Activated CD8-positive, alpha-beta memory T cell treated with anti-CD3 and anti-CD28 coated beads for 24 hours (primary cell): ENCODE measurements around the gene SNRPB.
"Not testable (repeated sequence)": the region's sequence is repeated elsewhere in the genome, so short reads cannot be mapped to it uniquely, and the experiment has no call there.

Source experiments
- DNase-seq: peaks from one replicate; pipeline ENCODE4 v3.0.0-alpha.2; 2020

The SNRPB gene

GRCh38 chr20:2470423-2471193 is at the start of gene SNRPB:
Gene SNRPB (minus strand): TSS chr20:2470789. CDS start chr20:2470690, 99 bp downstream.
- DNase-seq: peak; percentile 98

- no peak for DNase-seq
These were observed 48.7 kb upstream of the SNRPB start for GRCh38 chr20:2519115-2519809.

- DNase-seq: no peak
These were observed 48.0 kb upstream of the SNRPB start for GRCh38 chr20:2518558-2518957.

- DNase-seq: no peak
These were observed 47.5 kb upstream of the SNRPB start for GRCh38 chr20:2518096-2518495.

GRCh38 chr20:2516399-2516798 is 45.8 kb upstream of the SNRPB start:
- no peak for DNase-seq

- DNase-seq: no peak
These were observed 44.6 kb upstream of the SNRPB start for GRCh38 chr20:2515203-2515602.

- DNase-seq: no peak
These were observed 39.2 kb upstream of the SNRPB start for GRCh38 chr20:2509794-2510193.

GRCh38 chr20:2509468-2509781 is 38.8 kb upstream of the SNRPB start:
- no peak for DNase-seq

GRCh38 chr20:2508631-2509467 is 38.3 kb upstream of the SNRPB start, which contains the start of gene ZNF343:
Gene ZNF343 (minus strand): TSS chr20:2508915. CDS start chr20:2493895, 15,020 bp downstream.
- DNase-seq: peak; percentile 93

GRCh38 chr20:2507875-2508630 is 37.5 kb upstream of the SNRPB start:
- no peak for DNase-seq

- no peak for DNase-seq
These were observed 36.9 kb upstream of the SNRPB start for GRCh38 chr20:2507464-2507863.

- not testable (repeated sequence) for DNase-seq
These were observed 35.8 kb upstream of the SNRPB start for GRCh38 chr20:2506426-2506825.

GRCh38 chr20:2504803-2505202 is 34.2 kb upstream of the SNRPB start:
- DNase-seq: not testable (repeated sequence)

- not testable (repeated sequence) for DNase-seq
These were observed 32.3 kb upstream of the SNRPB start for GRCh38 chr20:2502808-2503384.

GRCh38 chr20:2485661-2486060 is 15.1 kb upstream of the SNRPB start:
- no peak for DNase-seq

GRCh38 chr20:2485080-2485479 is 14.5 kb upstream of the SNRPB start:
- DNase-seq: no peak

GRCh38 chr20:2483504-2483903 is 12.9 kb upstream of the SNRPB start:
- DNase-seq: no peak

GRCh38 chr20:2480381-2480780 is 9.8 kb upstream of the SNRPB start:
- DNase-seq: no peak

- no peak for DNase-seq
These were observed 6.4 kb upstream of the SNRPB start for GRCh38 chr20:2476742-2477615.

GRCh38 chr20:2475850-2476741 is 5.5 kb upstream of the SNRPB start:
- no peak for DNase-seq
